ENCODE data around the gene CAPN5. TPM values are rescaled to one million over a fixed set of nuclear protein-coding genes. Genes with fewer than 3 reads are reported as not detected.

CAPN5 gene
- total RNA-seq, 1 donor from 2014 or later: 7.3 TPM

GRCh38 chr11:77112641-77113381, 46.0 kb downstream of the CAPN5 start:
- TF ChIP-seq CTCF (conservative IDR thresholded peaks at IDR 0.05; ENCODE audit: low read depth, low read length): no peak
- DNase-seq (ENCODE audit: low read depth): no peak
- H3K4me3 ChIP-seq (ENCODE audit: low read depth, low read length): no peak overlapping the region

DNA sequence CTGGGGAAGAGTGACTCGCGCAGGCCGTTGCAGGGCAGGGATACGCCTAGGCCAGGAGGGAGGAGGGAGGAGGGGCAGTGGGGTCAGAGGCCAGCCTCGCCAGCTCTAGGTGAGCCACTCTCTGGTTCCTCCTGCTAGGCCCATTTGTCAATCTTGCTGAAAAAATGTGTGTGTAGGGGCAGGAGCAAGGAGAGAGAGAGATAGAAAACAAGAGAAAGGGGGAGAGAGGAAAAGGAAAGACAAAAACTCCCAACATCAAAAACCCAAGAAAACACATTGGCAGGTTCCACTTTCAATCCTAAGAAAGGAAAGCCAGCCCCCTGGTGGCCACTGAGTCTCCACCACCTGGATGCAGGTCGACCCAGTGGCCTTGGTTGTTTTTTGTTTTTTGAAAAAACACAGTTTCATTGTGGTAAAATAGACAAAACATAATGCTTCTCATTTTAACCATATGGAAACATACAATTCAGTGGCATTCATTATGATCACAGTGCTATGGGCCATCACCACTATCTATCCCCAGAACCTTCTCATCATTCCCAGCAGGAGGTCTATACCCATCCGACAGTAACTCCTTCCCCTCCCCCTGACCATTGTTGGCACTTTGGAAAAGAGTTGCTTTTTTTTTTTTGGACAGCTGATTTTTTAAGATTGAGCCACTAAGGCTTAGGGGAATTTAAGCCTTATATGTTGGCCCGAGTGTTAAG, 46.8 kb downstream of the CAPN5 start:
- peak; percentile 82 for TF ChIP-seq CTCF (conservative IDR thresholded peaks at IDR 0.05; ENCODE audit: low read depth, low read length)
- H3K4me3 ChIP-seq (ENCODE audit: low read depth, low read length): no peak overlapping the region
- no peak for DNase-seq (ENCODE audit: low read depth)

- no peak overlapping the region for H3K4me3 ChIP-seq (ENCODE audit: low read depth, low read length)
- DNase-seq (ENCODE audit: low read depth): no peak
- no peak for TF ChIP-seq CTCF (conservative IDR thresholded peaks at IDR 0.05; ENCODE audit: low read depth, low read length)
These were observed 47.3 kb downstream of the CAPN5 start for GRCh38 chr11:77114089-77114463.

DNA sequence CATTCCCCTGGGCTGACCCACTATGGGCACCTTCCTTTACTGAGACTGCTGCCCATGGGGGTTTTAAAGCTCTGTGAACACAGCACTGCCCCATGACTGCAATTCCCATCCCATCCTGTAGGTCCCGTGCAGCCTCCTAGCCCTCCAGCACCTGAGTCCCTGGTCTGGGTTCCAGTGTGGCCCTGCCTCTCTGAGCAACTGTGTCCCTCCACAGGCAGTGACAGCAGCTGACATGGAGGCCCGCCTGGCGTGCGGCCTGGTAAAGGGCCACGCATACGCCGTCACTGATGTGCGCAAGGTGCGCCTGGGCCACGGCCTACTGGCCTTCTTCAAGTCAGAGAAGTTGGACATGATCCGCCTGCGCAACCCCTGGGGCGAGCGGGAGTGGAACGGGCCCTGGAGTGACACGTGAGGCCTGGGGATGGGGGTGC, 48.4 kb downstream of the CAPN5 start:
- no peak overlapping the region for H3K4me3 ChIP-seq (ENCODE audit: low read depth, low read length)
- no peak for DNase-seq (ENCODE audit: low read depth)
- TF ChIP-seq CTCF (conservative IDR thresholded peaks at IDR 0.05; ENCODE audit: low read depth, low read length): peak; percentile 38

DNA sequence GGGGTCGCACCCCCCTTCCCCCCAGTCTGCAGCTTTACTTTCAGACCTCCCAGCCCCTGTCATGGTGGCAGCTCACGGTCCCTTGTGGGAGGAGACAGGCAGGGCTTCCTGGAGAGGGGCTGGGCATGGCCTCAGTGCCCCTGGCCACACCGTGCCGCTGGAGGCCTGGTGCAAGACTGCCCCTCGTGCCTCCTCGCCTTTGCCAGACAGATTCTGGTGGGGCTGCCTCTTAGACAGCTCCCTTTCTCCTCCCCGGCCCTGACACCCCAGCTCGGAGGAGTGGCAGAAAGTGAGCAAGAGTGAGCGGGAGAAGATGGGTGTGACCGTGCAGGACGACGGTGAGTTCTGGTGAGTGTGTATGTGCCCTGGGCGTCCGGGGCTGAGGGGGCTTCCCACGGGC, 49.2 kb downstream of the CAPN5 start:
- TF ChIP-seq CTCF (conservative IDR thresholded peaks at IDR 0.05; ENCODE audit: low read depth, low read length): no peak
- H3K4me3 ChIP-seq (ENCODE audit: low read depth, low read length): no peak overlapping the region
- DNase-seq (ENCODE audit: low read depth): no peak

- DNase-seq (ENCODE audit: low read depth): no peak
- no peak overlapping the region for H3K4me3 ChIP-seq (ENCODE audit: low read depth, low read length)
- no peak for TF ChIP-seq CTCF (conservative IDR thresholded peaks at IDR 0.05; ENCODE audit: low read depth, low read length)
These were observed 50.7 kb downstream of the CAPN5 start for GRCh38 chr11:77117492-77117891.
